HG02884 (cell line): ENCODE results near the gene ZNF593.

Source experiments
- ATAC-seq: cut with Tn5 transposase; IDR thresholded peaks from one replicate; pipeline ENCODE4 v1.9.1; 2021; ENCODE audit warnings: mild to moderate bottlenecking, moderate library complexity; ENCODE audit not compliant: unreplicated experiment

ZNF593 gene

GRCh38 chr1:26169669-26170471 lies at the start of gene ZNF593:
Gene ZNF593 (plus strand): TSS chr1:26169908. CDS start chr1:26169984, 76 bp downstream.
- peak; percentile 84 for ATAC-seq

DNA sequence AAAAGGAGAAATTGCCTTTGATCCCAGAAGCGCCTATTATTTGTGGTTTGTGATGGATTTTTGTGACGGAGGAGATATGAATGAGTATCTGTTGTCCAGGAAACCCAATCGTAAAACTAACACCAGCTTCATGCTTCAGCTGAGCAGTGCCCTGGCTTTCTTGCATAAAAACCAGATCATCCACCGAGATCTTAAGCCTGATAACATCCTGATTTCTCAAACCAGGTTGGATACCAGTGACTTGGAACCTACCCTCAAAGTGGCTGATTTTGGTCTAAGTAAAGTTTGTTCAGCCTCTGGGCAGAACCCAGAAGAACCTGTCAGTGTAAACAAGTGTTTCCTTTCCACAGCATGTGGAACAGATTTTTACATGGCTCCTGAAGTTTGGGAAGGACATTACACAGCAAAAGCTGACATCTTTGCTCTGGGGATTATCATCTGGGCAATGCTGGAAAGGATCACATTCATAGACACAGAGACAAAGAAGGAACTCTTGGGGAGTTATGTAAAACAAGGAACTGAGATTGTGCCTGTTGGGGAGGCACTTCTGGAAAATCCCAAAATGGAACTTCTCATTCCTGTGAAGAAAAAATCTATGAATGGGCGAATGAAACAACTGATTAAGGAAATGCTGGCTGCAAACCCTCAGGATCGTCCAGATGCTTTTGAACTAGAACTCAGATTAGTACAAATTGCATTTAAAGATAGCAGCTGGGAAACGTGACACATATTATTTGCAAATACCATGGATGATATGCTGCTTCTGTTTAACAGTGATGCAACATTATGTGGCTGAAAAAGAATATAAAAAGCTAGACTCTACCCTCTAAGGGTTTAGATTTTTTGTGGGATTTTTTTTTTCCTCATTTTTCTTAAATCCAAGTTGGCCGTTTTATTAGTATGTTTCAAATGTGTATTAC lies 47.6 kb upstream of the ZNF593 start:
- ATAC-seq: no peak

DNA sequence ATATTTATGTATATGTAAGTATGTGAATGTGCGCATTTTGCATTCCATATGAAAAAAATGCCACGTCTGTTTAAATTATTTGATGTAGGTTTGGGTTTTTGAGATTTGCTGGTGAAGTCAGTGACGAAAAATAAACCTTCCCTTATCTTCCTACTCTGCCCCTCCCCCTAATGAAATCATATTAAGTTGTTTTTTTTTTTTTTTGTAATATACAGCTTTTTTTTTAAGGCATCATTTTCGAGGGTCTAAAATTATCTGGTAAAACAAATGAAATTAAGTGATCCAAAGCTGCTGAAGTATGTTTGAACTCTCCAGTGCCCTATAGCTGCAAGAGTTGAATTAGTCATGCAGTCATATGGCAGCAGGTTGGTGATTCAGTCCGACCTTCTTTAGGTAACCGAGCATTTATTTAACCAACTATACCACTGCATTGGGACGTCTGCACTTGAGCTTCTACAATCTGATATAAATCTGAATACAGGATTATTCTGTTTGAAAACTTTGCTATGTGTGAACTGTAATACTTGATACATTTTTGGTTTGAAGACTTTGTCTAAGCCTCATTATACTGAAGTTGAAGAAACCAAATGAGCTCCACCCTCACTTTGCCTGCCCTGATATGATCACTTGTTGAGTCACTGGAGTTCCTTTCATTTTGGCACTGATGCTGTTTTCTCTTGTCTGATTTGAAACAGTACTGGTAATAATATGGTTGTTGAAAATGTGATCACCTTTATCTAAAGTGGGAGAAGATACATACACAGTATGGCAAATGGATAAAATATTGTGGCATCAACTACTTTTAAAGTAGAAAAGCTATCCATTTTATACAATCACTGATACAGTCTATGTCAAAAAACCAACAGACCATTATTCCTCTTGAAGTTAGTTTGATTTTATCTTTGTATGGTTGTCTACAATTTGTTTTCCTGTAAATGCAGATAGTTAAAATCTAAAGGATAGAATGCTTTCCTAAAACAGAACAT lies 46.4 kb upstream of the ZNF593 start:
- ATAC-seq: no peak

DNA sequence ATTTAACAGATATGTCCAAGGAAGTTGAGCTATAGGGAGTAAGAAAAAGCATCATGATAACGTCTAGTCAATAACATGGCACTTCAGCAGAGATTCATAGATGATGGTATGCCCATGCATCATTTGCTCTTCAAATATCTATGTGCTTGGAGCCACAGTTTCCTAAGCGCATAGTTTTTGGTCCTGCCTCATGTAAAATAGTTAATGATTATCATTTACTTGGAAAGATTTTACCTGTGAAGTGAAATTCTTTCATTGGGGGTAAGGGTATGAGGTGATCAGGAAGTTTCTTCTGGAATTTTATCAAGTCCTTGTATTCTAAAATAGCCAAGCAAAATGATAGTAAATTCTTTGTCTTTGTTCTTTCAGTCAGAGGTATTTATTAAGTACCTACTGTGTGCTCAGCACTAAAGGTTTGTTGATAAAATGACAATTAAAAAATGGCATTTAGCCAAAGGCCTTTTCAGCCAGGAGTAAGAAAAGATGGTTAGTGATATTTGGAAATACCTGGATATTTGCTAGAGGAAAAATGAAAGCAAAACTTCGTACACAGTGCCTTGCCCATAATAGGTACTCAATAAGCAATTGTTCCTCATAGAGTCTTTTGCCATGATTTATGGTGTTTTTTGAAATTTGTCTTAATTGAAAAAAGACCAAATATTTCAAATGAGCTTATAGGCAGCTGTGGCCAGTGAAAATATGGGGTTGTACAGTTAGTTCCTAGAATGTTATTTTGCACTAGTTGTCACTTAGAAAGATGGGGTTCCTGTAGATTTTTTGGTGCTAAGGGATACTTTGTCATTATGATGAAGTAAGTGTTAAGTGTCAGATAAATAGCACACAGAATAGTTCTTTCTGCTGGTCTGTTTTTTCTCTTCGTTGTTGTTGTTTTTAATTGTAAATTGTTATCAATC lies 45.0 kb upstream of the ZNF593 start:
- no peak for ATAC-seq

GRCh38 chr1:26125382-26125781 lies 44.3 kb upstream of the ZNF593 start:
- ATAC-seq: no peak

DNA sequence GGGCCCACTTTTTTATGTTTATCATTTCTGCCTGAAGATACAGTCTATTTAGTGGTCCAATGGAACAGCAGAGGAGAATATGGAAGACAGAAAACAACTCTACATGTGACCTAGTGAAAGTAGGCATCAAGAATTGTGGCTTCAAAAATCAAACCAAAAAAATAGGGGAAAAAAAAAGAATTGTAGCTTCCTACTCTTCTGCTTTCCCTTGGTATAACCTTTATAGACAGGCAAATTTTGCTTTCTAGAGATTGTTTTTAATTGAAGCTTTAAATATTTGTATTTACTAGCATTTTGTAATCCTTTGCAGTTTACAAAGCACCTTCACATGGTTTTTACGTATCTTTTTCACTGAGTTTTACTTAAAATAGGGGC lies 43.8 kb upstream of the ZNF593 start:
- no peak for ATAC-seq

DNA sequence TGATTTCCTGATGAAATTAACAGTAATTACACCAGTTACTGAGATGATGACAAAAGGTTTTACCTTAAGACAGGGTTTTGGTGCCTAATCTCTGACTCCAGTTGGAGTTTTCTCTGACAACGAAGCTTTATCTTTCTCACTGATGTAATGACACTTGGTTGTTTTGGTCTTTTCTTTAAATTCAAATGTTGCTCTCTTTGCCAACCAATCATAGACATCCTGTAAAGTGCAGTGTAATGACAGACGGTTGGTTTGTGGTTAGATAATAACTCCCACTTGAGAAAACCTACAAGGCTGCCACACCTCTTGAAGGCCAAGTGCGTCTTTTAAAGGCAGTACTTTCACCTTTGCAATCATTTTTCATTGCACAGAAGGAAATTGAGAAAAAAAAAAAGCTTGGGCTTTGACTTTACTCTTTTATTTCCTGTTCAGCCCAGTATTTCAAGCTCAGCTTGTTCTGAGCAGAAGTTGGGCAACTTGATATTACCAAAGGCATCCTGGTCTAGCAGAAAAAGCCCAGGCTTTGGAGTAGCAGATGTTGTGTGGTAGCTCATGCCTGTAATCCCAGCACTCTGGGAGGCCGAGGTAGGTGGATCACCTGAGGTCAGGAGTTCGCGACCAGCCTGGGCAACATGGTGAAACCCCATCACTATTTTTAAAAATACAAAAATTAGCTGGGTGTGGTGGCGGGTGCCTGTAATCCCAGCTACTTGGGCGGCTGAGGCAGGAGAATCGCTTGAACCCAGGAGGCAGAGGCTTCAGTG lies 43.2 kb upstream of the ZNF593 start:
- ATAC-seq: no peak

GRCh38 chr1:26127235-26128163 lies 42.2 kb upstream of the ZNF593 start:
- ATAC-seq: no peak

DNA sequence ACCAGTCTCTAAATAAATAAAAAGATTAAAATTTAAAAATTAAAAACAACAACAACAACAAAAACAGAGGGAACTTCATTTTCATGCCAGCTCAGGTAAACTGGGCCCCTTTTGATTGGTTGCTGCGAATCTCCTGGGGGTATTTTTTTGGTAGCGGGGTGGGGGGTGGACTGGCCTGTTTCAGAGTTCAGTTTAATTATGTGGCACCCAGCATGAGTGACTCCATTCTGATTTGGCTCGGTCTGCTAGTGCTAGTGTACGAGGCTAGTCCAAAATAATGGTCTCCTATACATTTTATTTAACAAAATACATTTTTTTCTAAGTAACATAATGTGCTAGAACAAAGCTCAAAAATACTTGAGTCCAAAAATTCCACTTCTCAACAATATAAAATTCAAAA lies 39.9 kb upstream of the ZNF593 start:
- ATAC-seq: no peak

DNA sequence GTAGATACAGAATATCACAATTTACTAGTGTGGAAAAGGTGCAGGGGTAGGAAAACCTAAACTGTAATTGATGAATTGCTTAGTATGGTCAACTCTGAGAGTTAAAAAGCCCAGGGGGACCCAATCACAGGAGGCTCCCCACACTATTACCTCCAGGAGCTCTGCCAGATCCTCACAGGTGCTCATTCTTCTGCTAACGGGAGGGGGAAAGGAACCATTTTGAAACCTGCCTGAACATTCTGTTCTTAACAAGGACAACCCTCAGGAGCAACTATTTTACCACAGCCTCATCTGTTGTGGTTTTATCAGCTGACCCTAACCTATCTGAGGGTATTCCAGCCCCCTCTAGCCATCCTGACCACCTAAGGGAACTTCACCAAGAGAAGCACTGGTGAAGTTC lies 39.0 kb upstream of the ZNF593 start:
- no peak for ATAC-seq

DNA sequence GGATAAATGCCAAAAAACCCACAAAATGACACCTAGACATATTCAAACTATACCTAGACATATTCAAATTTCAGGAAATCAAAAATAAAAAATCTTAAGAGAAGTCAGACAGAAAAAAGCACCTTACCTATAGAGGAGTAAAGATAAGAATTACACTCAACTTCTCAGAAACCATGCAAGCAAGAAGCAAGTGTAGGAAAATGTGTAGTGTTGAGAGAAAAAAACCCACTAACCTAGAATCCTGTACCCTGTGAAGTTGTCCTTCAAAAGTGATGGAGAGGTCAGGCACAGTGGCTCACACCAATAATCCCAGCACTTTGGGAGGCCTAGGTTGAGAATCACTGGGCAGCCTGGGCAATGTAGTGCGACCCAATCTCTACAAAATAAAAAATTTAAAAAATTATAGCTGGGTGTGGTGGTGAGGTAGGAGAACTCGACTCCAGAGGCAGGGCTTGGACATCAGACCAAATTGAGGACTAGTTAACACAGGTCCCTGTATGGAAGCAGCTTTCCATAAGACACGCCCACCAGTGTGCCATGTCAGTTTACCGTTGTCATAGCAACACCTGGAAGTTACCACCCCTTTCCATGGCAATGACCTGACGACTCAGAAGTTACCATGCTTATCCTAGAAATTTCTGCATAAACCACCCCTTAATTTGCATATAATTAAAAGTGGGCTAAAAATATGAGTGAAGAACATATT lies 37.4 kb upstream of the ZNF593 start:
- ATAC-seq: no peak

GRCh38 chr1:26132834-26133167 lies 36.9 kb upstream of the ZNF593 start:
- ATAC-seq: no peak

DNA sequence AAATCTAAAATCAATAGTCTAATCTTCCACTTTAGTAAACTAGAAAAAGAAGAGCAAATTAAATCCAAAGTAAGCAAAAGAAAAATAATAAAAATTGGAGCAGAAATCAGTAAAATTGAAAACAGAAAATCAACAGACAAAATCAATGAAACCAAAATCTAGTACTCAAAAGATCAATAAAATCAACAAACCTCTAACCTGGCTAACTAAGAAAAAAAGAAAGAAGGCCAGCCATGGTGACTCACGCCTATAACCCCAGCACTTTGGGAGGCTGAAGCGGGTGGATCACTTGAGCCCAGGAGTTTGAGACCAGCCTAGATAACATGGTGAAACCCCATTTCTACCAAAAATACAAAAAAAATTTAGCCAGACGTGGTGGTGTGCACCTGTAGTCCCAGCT lies 35.2 kb upstream of the ZNF593 start:
- ATAC-seq: no peak

DNA sequence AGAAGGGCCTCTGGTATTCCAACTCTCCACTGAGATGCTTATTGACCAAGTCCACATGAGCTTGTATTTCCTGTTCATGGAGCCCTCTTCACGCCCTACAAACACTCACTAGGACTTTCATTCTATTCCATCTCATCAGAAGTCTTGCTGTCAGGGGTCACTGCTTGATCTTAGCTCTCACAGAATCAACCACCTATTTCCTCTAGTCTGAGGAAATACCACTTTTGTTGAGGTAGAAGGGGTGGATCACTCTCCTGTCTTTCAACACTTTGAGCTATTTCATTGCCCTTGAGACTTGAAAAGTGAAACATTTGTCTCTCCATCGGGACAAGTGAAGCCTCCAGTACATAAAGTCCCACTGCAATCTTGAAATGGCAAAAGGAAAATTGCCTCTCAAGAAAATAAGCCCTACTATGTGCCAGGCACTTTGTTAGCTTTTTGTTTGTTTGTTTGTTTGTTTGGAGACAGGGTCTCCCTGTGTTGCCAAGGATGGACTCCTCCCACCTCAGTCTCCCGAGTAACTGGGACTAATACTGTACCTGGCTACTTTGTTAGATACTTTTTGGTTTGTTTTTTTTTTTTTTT lies 30.6 kb upstream of the ZNF593 start:
- no peak for ATAC-seq

DNA sequence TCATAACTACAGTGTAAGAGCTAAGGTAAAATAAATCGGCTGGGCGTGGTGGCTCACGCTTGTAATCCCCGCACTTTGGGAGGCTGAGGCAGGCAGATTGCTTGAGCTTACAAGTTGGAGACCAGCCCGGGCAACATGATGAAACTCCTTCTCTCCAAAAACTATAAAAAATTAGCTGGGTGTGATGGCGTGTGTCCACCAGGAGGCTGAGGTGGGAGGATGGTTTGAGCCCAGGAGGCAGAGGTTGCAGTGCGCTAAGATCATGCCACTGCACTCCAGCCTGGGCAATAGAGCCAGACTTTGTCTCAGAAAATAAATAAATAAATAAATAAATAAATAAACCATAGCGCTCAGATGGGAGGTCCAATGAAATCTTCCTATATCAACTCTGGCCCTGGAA lies 27.5 kb upstream of the ZNF593 start:
- ATAC-seq: no peak

DNA sequence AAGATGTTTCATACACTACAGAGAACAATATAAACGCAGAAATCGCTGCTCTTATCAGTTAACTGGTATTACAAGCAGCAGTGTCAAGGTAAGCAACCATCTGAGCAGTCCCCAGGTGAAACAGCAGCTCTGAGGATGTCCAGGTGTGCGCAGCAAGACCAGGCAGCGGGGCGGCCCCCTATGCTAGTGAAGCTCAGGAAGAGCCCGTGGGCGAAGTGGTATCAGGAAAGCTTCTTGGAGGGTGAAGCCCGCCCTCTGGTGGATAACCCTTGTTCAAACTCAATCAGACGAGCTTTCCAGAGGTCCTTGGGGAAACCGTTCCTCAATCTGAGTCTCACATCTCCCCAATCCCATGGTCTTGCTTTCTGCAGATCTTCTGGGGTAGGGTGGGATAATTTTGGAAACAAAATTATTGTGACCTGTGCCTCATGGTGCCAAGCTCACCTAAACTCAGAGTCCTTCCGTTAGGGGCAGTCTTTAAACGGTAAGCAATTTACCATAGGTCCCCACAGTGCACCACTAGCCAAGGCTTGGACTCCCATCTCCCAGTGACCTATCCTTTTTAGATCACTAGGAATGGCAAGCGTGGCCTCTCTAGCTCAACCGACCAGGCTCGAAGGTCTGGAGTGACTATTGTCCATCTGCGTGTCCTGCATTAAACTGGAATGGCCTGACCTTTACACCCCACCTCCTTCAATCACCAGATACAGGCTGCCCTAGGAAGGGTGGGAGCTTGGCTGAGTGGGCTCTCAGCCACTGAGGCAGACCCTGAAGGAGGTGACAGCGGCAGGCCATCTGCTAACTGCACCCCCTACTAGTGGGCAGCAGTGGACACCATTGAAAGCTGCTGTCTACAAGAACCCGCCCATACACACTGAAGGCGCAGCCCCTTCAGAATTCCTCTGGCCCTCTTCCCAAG lies 24.4 kb upstream of the ZNF593 start:
- ATAC-seq: no peak
